Tibial artery (tissue), 4 donors: Measurements from ENCODE around the gene EMILIN1.

Source experiments
- DNase-seq, 2 donors: peaks; one replicate each; pipeline ENCODE4 v3.0.0-alpha.2; 2019
- H3K27ac ChIP-seq, 2 donors: fragments of 200-600 bp; sonication (generic) in 1 of 2; 1 replicate in 1 of 2; 2 replicates in 1 of 2; pipeline ENCODE4 v1.5.1; 2018 to 2019; ENCODE audit warnings: mild to moderate bottlenecking in 1 of 2
- H3K27me3 ChIP-seq, 2 donors: fragments of 200-600 bp; sonication (generic) in 1 of 2; one replicate each; pipeline versions ENCODE4 v1.5.1 to v1.6.0; 2016 to 2019
- H3K36me3 ChIP-seq, 3 donors: fragments of 200-600 bp; sonication (generic) in 2 of 3; one replicate each; pipeline ENCODE4 v1.5.1; 2016 to 2019; ENCODE audit warnings: mild to moderate bottlenecking in 2 of 3
- H3K4me1 ChIP-seq, 4 donors: fragments of 200-600 bp; sonication (generic) in 2 of 4; 1 replicate in 3 of 4; 2 replicates in 1 of 4; pipeline ENCODE4 v1.5.1; 2016 to 2019
- H3K4me3 ChIP-seq, 2 donors: fragments of 200-600 bp; sonication (generic) in 1 of 2; 1 replicate in 1 of 2; 2 replicates in 1 of 2; pipeline ENCODE4 v1.5.1; 2018 to 2019; ENCODE audit warnings: mild to moderate bottlenecking in 2 of 2
- H3K9me3 ChIP-seq, 3 donors: fragments of 200-600 bp; sonication (generic) in 1 of 3; one replicate each; pipeline ENCODE4 v1.5.1; 2016 to 2019
- intact Hi-C: fragments of 100-400 bp; cut with DNase I; formaldehyde crosslinking; loops from one replicate; pipeline ENCODE4 v1.15.0; 2023; ENCODE audit warnings: low total_unique reads
- TF ChIP-seq, protein P1 (sequence below), 2 experiments: fragments of 200-600 bp in 1 of 2; fragments of 450-650 bp in 1 of 2; IDR thresholded peaks; one replicate each; pipeline ENCODE4 v1.5.1; 2017 to 2019; ENCODE audit warnings: antibody characterized with exemption in 2 of 2, mild to moderate bottlenecking in 1 of 2, moderate library complexity in 1 of 2

Gene EMILIN1

GRCh38 chr2:27121906-27122305 is 43.5 kb downstream of the EMILIN1 start:
- H3K27ac ChIP-seq, result no peak overlapping the region
- DNase-seq, result no peak
- intact Hi-C loops, result no loop called here
- peaks cover 0 to 24% (median 15%) of the 10 kb centered on the region in 4 donors for H3K4me1 ChIP-seq
- TF ChIP-seq, protein P1, sequence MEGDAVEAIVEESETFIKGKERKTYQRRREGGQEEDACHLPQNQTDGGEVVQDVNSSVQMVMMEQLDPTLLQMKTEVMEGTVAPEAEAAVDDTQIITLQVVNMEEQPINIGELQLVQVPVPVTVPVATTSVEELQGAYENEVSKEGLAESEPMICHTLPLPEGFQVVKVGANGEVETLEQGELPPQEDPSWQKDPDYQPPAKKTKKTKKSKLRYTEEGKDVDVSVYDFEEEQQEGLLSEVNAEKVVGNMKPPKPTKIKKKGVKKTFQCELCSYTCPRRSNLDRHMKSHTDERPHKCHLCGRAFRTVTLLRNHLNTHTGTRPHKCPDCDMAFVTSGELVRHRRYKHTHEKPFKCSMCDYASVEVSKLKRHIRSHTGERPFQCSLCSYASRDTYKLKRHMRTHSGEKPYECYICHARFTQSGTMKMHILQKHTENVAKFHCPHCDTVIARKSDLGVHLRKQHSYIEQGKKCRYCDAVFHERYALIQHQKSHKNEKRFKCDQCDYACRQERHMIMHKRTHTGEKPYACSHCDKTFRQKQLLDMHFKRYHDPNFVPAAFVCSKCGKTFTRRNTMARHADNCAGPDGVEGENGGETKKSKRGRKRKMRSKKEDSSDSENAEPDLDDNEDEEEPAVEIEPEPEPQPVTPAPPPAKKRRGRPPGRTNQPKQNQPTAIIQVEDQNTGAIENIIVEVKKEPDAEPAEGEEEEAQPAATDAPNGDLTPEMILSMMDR (IDR thresholded peaks at IDR 0.05), result no peak
- no peaks in the 10 kb centered on the region for H3K36me3 ChIP-seq
- H3K9me3 ChIP-seq, result no peaks in the 10 kb centered on the region
- peaks cover 0 to 30% of the 10 kb centered on the region in 2 donors for H3K27me3 ChIP-seq
- no peak overlapping the region for H3K4me3 ChIP-seq

DNA sequence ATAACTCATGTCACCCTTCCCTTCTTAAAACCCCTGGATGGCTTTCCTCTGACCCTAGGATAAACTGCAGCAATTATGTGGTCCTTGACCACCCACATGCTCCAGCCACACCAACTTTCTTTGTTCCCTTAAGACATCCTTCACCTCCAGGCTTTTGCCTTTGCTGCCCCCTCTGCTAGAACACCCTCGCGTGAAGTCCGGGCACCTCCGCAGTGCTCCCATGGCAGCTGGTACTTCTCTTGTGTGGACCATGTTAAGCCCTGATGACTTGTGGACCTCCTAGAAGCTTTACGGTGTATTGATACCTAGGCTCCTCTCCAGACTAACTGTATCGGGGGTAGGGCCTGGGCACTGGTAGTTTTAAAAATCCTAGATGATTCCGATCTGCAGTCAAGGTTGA is 44.4 kb downstream of the EMILIN1 start:
- H3K27ac ChIP-seq, result no peak overlapping the region

DNA sequence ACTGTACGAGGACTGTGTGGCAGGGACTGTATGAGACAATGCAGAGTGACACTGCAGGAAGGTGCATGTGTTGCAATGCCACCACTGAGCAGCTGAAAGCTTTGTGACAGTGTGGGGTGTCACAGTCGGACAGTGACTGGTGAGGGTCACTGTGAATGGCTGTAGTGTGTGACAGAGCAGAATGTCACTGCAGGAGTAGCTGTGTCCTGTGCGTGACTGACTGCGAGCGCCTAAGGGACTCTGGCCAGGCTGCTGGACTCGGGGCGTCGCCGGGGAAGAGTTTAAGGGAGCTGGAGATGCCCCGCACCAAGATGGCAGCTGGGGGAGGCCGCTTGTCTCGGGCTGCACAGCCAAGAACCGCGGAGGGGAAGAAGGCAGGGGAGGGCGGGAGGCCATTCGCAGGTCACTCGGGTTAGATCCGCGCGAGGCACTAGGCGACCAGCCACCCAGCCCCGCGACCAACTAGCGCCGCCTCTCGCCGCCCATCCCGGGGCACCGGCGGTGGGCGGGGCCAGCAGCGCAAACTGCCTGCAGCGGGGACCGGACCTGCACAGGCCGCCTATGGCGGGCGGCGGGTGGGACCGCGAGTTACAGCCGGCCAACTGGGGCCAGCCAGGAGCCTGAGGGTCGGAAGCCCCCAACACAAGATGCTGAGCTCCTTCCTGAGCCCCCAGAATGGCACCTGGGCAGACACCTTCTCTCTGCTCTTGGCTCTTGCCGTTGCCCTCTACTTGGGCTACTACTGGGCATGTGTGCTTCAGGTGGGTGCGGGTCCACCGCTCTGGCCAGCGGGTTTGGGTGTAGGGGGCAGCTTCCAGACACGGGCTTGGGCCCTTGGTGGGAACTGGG is 45.1 kb downstream of the EMILIN1 start, which contains the start of gene ABHD1:
TSS of gene ABHD1 (plus strand) at position 514 of the 849 bp plus-strand sequence. CDS start at position 648, 134 bp downstream.
- Histone ChIP-seq H3K4me3 (peak within 1 kb of the TSS; percentile 52 to 56), H3K27ac (peak within 1 kb of the TSS in 1 of 2 donors; percentile 3), H3K4me1 (peaks cover 0 to 18% (median 11%) of the 10 kb centered on the region in 4 donors), H3K36me3 (no peaks in the 10 kb centered on the region), H3K27me3 (peaks cover 0 to 14% of the 10 kb centered on the region in 2 donors), H3K9me3 (no peaks in the 10 kb centered on the region)
- TF ChIP-seq, protein P1 (IDR thresholded peaks at IDR 0.05), result no peak
- peak; percentile 60 to 81 for DNase-seq
- intact Hi-C loops, result no loop called here

More for the DNA sequence above, 44.4 kb downstream of the EMILIN1 start:
- intact Hi-C loops, result no loop called here
- DNase-seq, result no peak
- H3K4me3 ChIP-seq, result peak overlapping the region in 1 of 2 donors; percentile 52
- H3K36me3 ChIP-seq, result no peaks in the 10 kb centered on the region
- peaks cover 0 to 21% of the 10 kb centered on the region in 2 donors for H3K27me3 ChIP-seq
- TF ChIP-seq, protein P1 (IDR thresholded peaks at IDR 0.05), result no peak
- peaks cover 0 to 24% (median 15%) of the 10 kb centered on the region in 4 donors for H3K4me1 ChIP-seq
- no peaks in the 10 kb centered on the region for H3K9me3 ChIP-seq

DNA sequence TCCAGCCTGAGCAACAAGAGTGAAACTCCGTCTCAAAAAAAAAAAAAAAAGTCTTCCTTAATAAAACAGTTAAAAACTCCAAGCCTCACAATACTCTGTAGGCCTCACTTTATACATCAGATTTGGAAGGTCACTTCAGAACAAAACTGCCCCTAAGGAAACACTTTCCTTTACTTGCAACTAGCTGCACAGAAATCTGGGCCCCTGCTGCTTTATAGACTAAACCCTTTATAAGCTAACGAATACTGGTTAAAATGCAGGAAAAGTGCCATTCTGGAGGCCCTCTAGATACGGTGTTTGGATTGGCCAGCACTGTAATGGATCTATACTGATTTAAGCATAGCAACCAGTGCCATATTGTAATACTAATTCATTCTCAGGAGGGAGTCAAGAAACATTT is 46.7 kb downstream of the EMILIN1 start:
- intact Hi-C loops, result no loop called here
- Histone ChIP-seq H3K27ac (no peak overlapping the region), H3K27me3 (no peaks in the 10 kb centered on the region), H3K9me3 (no peaks in the 10 kb centered on the region), H3K4me1 (peaks cover 0 to 11% (median 4%) of the 10 kb centered on the region in 4 donors), H3K36me3 (peaks cover 0 to 8% (median 4%) of the 10 kb centered on the region in 3 donors), H3K4me3 (no peak overlapping the region)
- TF ChIP-seq, protein P1 (IDR thresholded peaks at IDR 0.05), result no peak
- DNase-seq, result no peak

- no peak overlapping the region for H3K4me3 ChIP-seq
- H3K27me3 ChIP-seq, result no peaks in the 10 kb centered on the region
- H3K9me3 ChIP-seq, result no peaks in the 10 kb centered on the region
- no peak overlapping the region for H3K27ac ChIP-seq
- peaks cover 0 to 11% (median 4%) of the 10 kb centered on the region in 4 donors for H3K4me1 ChIP-seq
- TF ChIP-seq, protein P1 (IDR thresholded peaks at IDR 0.05), result no peak
- intact Hi-C loops, result no loop called here
- peaks cover 9 to 19% (median 15%) of the 10 kb centered on the region in 3 donors for H3K36me3 ChIP-seq
- no peak for DNase-seq
These were observed 47.9 kb downstream of the EMILIN1 start for GRCh38 chr2:27126252-27126710.
